SIG-M5 treated with dmso at 0.1 percent for 504 hours (cell line): Measurements from ENCODE around the gene MGAT2.
"Not testable (repeated sequence)": the region's sequence is repeated elsewhere in the genome, so short reads cannot be mapped to it uniquely, and the experiment has no call there.

ENCODE experiments used
- DNase-seq: peaks from one replicate; lab custom pipeline; 2025; ENCODE audit not compliant: unreplicated experiment; lab: John Stamatoyannopoulos, UW

Gene MGAT2

GRCh38 chr14:49620182-49621113, at the start of gene MGAT2, which contains the start of gene RPL36AL:
MGAT2 (plus strand) TSS chr14:49620799; CDS start chr14:49621269, 470 bp downstream.
RPL36AL (minus strand) TSS chr14:49620626; CDS start chr14:49619104, 1,522 bp downstream.
- peak; percentile 97 for DNase-seq

GRCh38 chr14:49574038-49574437, 46.6 kb upstream of the MGAT2 start:
- DNase-seq, result no peak

GRCh38 chr14:49578141-49578540, 42.5 kb upstream of the MGAT2 start:
- no peak for DNase-seq

GRCh38 chr14:49579841-49580240, 40.8 kb upstream of the MGAT2 start:
- no peak for DNase-seq

- peak; percentile 11 for DNase-seq
Observed at GRCh38 chr14:49581209-49582112, 39.1 kb upstream of the MGAT2 start.

GRCh38 chr14:49582113-49582977, 38.3 kb upstream of the MGAT2 start:
- no peak for DNase-seq

- DNase-seq, result no peak
Observed at GRCh38 chr14:49583629-49584028, 37.0 kb upstream of the MGAT2 start.

- no peak for DNase-seq
Observed at GRCh38 chr14:49584058-49584457, 36.5 kb upstream of the MGAT2 start.

GRCh38 chr14:49584981-49585640, 35.5 kb upstream of the MGAT2 start:
- not testable (repeated sequence) for DNase-seq

- peak; percentile 98 for DNase-seq
Observed at GRCh38 chr14:49585803-49586672, 34.6 kb upstream of the MGAT2 start, which contains the start of gene RPS29. RPS29 (minus strand) TSS chr14:49586380; CDS start chr14:49586346, 34 bp downstream.

- DNase-seq, result peak; percentile 73
Observed at GRCh38 chr14:49586673-49587460, 33.7 kb upstream of the MGAT2 start.

- no peak for DNase-seq
Observed at GRCh38 chr14:49589387-49589786, 31.2 kb upstream of the MGAT2 start.

GRCh38 chr14:49593016-49593415, 27.6 kb upstream of the MGAT2 start:
- DNase-seq, result no peak

- peak; percentile 35 for DNase-seq
Observed at GRCh38 chr14:49594347-49595091, 26.1 kb upstream of the MGAT2 start.

- DNase-seq, result no peak
Observed at GRCh38 chr14:49598189-49598484, 22.5 kb upstream of the MGAT2 start.

GRCh38 chr14:49598485-49599300, 21.9 kb upstream of the MGAT2 start, which contains the start of gene LRR1:
LRR1 (plus strand) TSS chr14:49598940; CDS start chr14:49599021, 81 bp downstream.
- peak; percentile 75 for DNase-seq

- no peak for DNase-seq
Observed at GRCh38 chr14:49607583-49607982, 13.0 kb upstream of the MGAT2 start.
